ENCODE measurements around the gene TMEM201.

Gene TMEM201

GRCh38 chr1:9580942-9581341 is 7.8 kb upstream of the TMEM201 start:
- no peak for DNase-seq

GRCh38 chr1:9586147-9586766 is 2.5 kb upstream of the TMEM201 start:
- no peak for DNase-seq

GRCh38 chr1:9589144-9589718 is 520 bp downstream of the TMEM201 start:
- DNase-seq: peak; percentile 59

- peak; percentile 22 for DNase-seq
Measured at GRCh38 chr1:9589719-9590157, 1.0 kb downstream of the TMEM201 start.

GRCh38 chr1:9590201-9590600 is 1.5 kb downstream of the TMEM201 start:
- DNase-seq: no peak

GRCh38 chr1:9590945-9591668 is 2.4 kb downstream of the TMEM201 start:
- DNase-seq: no peak

- no peak for DNase-seq
Measured at GRCh38 chr1:9591669-9592509, 3.2 kb downstream of the TMEM201 start.

- no peak for DNase-seq
Measured at GRCh38 chr1:9592510-9593075, 3.9 kb downstream of the TMEM201 start.

- no peak for DNase-seq
Measured at GRCh38 chr1:9593147-9593491, 4.4 kb downstream of the TMEM201 start.

GRCh38 chr1:9593492-9594465 is 5.1 kb downstream of the TMEM201 start:
- DNase-seq: peak; percentile 66

GRCh38 chr1:9594471-9595155 is 5.9 kb downstream of the TMEM201 start:
- no peak for DNase-seq

GRCh38 chr1:9595156-9595967 is 6.7 kb downstream of the TMEM201 start:
- DNase-seq: no peak

GRCh38 chr1:9595968-9596340 is 7.2 kb downstream of the TMEM201 start:
- no peak for DNase-seq

- DNase-seq: no peak
Measured at GRCh38 chr1:9596415-9597123, 7.9 kb downstream of the TMEM201 start.

- DNase-seq: no peak
Measured at GRCh38 chr1:9597361-9598315, 8.9 kb downstream of the TMEM201 start.

GRCh38 chr1:9598316-9598700 is 9.6 kb downstream of the TMEM201 start:
- DNase-seq: no peak

- DNase-seq: no peak
Measured at GRCh38 chr1:9599741-9600140, 11.0 kb downstream of the TMEM201 start.
